HG03060 (cell line): Measurements from ENCODE around the gene DEFB121.
"Not testable (repeated sequence)": the region's sequence is repeated elsewhere in the genome, so short reads cannot be mapped to it uniquely, and the experiment has no call there.

Experiments used
- ATAC-seq: cut with Tn5 transposase; IDR thresholded peaks from one replicate; pipeline ENCODE4 v1.9.1; 2021; ENCODE audit warnings: low read depth, moderate number of reproducible peaks; ENCODE audit not compliant: unreplicated experiment

DEFB121 gene

GRCh38 chr20:31364272-31364671 lies 41.7 kb downstream of the DEFB121 start:
- ATAC-seq, result not testable (repeated sequence)

GRCh38 chr20:31363295-31363694 lies 42.7 kb downstream of the DEFB121 start:
- no peak for ATAC-seq

- no peak for ATAC-seq
These were observed 50.0 kb downstream of the DEFB121 start for GRCh38 chr20:31355981-31356380.
